Measurements from ENCODE around the gene TSEN15. TPM values are rescaled to one million over a fixed set of nuclear protein-coding genes. Genes with fewer than 3 reads are reported as not detected.

The TSEN15 gene
- total and polyA plus RNA-seq, 2 of the 8 experiments (the other 6 are each of a cell fraction or from before 2014, with no cell fraction given), result 23.4 to 31.4 TPM

DNA sequence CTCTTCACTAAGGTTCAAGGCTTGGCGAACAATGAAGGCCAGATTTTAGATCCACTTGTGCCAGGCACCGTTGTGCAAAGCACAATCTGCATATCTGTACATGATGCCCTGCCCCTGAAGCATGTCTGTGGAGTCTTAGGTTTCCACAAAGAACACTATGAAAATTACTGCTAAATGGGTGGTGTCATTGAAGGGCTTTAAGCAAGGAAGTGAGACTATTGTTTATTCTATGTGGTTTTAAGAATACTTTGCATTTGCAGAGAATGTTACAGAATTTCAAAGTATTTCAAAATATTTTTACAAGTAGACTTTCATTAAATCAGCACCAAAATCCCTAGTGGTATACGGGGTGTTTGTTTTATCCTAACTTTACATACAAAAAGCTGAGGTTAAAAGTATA is 8.8 kb downstream of the TSEN15 start:
- CTCF ChIA-PET (ENCODE audit: partially characterized antibody), result interaction anchor here (2.0 kb wide), 1 partner anchor 162 kb away, joined by 6 read pairs; no protein-coding TSS in a partner anchor
- no peak for DNase-seq (ENCODE audit: low read depth in 1 of 2, low spot score in 2 of 2)

More for the DNA sequence above, 8.8 kb downstream of the TSEN15 start:
- no peak overlapping the region for H2BK120ac ChIP-seq (replicated peaks; ENCODE audit: low read depth, low read length)
- no peak overlapping the region for H2AK5ac ChIP-seq (ENCODE audit: low read depth, low read length)
- no peak overlapping the region for H3K9ac ChIP-seq (replicated peaks in 1 of 4; ENCODE audit: extremely low read depth in 1 of 4, low read depth in 3 of 4, low read length in 3 of 4)
- H2AFZ ChIP-seq (ENCODE audit: low read length), result no peak overlapping the region
- H4K91ac ChIP-seq (replicated peaks; ENCODE audit: insufficient read length, low read length), result no peak overlapping the region
- H2BK15ac ChIP-seq (ENCODE audit: low read length), result no peak overlapping the region
- no peak overlapping the region for H3K18ac ChIP-seq (ENCODE audit: extremely low read depth, low read length)
- no peak for TF ChIP-seq RNF2 (IDR thresholded peaks at IDR 0.05; ENCODE audit: borderline replicate concordance, low read depth, low read length, missing control alignments, poor library complexity, severe bottlenecking)
- TF ChIP-seq TEAD4 (IDR thresholded peaks at IDR 0.05; ENCODE audit: low read depth, low read length), result no peak
- TF ChIP-seq YY1 (IDR thresholded peaks at IDR 0.05; ENCODE audit: low read depth, low read length), result no peak
- TF ChIP-seq TBP (IDR thresholded peaks at IDR 0.05; ENCODE audit: low read depth, low read length), result no peak
- TF ChIP-seq KDM4A (IDR thresholded peaks at IDR 0.05; ENCODE audit: low read depth, low read length, severe bottlenecking), result no peak
- no peak for TF ChIP-seq EP300 (IDR thresholded peaks at IDR 0.05; ENCODE audit: borderline replicate concordance in 1 of 2, low read depth in 2 of 2, low read length in 2 of 2)
- no peak for TF ChIP-seq HDAC6 (IDR thresholded peaks at IDR 0.05; ENCODE audit: low read depth, low read length)
- H3K79me2 ChIP-seq (ENCODE audit: control insufficient read depth in 1 of 2, insufficient read depth in 2 of 2, low read length in 2 of 2), result peaks cover 0 to 13% of the 10 kb centered on the region in 2 experiments; a peak in 1 of 4 replicates
- H3K23me2 ChIP-seq (ENCODE audit: low read depth, low read length), result no peaks in the 10 kb centered on the region
- H3K27ac ChIP-seq (ENCODE audit: low read depth, low read length), result no peak overlapping the region
- no peak overlapping the region for H4K5ac ChIP-seq (ENCODE audit: insufficient read length, low read depth, low read length)
- H3K14ac ChIP-seq (ENCODE audit: insufficient read length), result no peak overlapping the region
- no peak overlapping the region for H3K4me2 ChIP-seq (ENCODE audit: insufficient read depth in 1 of 2, low read depth in 2 of 2, low read length in 2 of 2)
- no peak overlapping the region for H2BK12ac ChIP-seq (ENCODE audit: low read depth, low read length)
- POLR2A ChIA-PET (ENCODE audit: partially characterized antibody), result interaction anchor here (1.5 to 2.3 kb wide), 2 partner anchors 9 kb away, joined by 6 to 20 read pairs; partner anchors contain the start of gene TSEN15
- peaks cover 0 to 20% (median 5%) of the 10 kb centered on the region in 4 experiments; a peak in 2 of 8 replicates for H3K36me3 ChIP-seq (ENCODE audit: control insufficient read depth in 2 of 4, insufficient read depth in 4 of 4, low read length in 3 of 4)
- H2BK20ac ChIP-seq (ENCODE audit: low read length), result no peak overlapping the region
- no peaks in the 10 kb centered on the region for H3K27me3 ChIP-seq (replicated peaks in 1 of 4; ENCODE audit: control insufficient read depth in 3 of 4, extremely low read depth in 1 of 4, insufficient read depth in 3 of 4, low read length in 3 of 4)
- H3K4me1 ChIP-seq (replicated peaks in 1 of 4; ENCODE audit: control insufficient read depth in 3 of 4, insufficient read depth in 4 of 4, low read length in 3 of 4), result peaks cover 0 to 21% (median 2%) of the 10 kb centered on the region in 4 experiments; a peak in 3 of 7 replicates
- H3K4me3 ChIP-seq (ENCODE audit: extremely low read depth in 1 of 4, insufficient read depth in 2 of 4, low read depth in 3 of 4, low read length in 4 of 4), result no peak overlapping the region
- H3K56ac ChIP-seq (replicated peaks; ENCODE audit: insufficient read length, low read depth, low read length), result no peak overlapping the region
- H2BK5ac ChIP-seq (ENCODE audit: low read depth, low read length), result no peak overlapping the region
- no peaks in the 10 kb centered on the region for H3K79me1 ChIP-seq (ENCODE audit: low read depth, low read length)
- no peak for FAIRE-seq
- H3K4ac ChIP-seq (replicated peaks; ENCODE audit: insufficient read length, low read depth, low read length), result no peak overlapping the region
- no peaks in the 10 kb centered on the region for H4K20me1 ChIP-seq (replicated peaks in 1 of 2; ENCODE audit: control insufficient read depth in 1 of 2, insufficient read depth in 2 of 2, low read length in 2 of 2)
- peaks cover 0 to 2% of the 10 kb centered on the region in 2 experiments; a peak in 1 of 4 replicates for H3K9me3 ChIP-seq (ENCODE audit: insufficient read depth in 2 of 2, low read depth in 1 of 2, low read length in 1 of 2)
- H3K23ac ChIP-seq (ENCODE audit: insufficient read length), result no peak overlapping the region
- 93% methylated on average over 3 of the region's 3 CpGs; no CpG with 5 or more reads in 1 of the 2 experiments for WGBS, 2 experiments (ENCODE audit: extremely low coverage in 1 of 2, insufficient coverage in 1 of 2, insufficient read length in 1 of 2, insufficient replicate concordance in 2 of 2, low coverage in 1 of 2, low lambda C conversion rate in 2 of 2, missing lambda C conversion rate in 1 of 2)
- no peak overlapping the region for H4K8ac ChIP-seq (ENCODE audit: extremely low read depth, insufficient read depth, low read length)

Measured in H1 (cell line).